ENCODE data around the gene ARHGEF7.

DNA sequence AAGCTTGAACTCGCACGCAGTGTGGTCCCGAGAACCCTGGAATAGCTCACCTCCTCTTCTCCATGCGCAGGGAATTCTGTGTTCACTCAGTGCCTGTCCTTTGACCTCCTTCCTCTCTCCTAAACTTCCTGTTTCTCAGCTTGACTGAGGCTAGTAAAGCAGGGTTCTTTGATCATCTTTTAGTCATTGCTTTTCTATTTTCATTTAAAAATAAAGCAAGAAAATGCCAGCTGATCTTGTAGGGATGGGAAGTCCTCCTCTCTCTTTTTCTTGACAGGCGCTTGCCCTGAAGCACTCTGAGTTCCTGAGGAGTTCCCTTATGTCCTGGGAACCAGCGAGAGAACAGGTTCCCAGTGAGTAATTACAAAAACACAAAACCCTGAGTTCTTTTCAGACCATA is 62.8 kb downstream of the ARHGEF7 start:
- TF ChIP-seq CTCF (IDR thresholded peaks at IDR 0.05) (no peak), POLR2AphosphoS5 (IDR thresholded peaks at IDR 0.05) (no peak), POLR2A (IDR thresholded peaks at IDR 0.05) (no peak), EP300 (IDR thresholded peaks at IDR 0.05) (no peak)

Measured in stomach (tissue), 4 donors.